Measurements from ENCODE around the gene NRXN3.

The NRXN3 gene

DNA sequence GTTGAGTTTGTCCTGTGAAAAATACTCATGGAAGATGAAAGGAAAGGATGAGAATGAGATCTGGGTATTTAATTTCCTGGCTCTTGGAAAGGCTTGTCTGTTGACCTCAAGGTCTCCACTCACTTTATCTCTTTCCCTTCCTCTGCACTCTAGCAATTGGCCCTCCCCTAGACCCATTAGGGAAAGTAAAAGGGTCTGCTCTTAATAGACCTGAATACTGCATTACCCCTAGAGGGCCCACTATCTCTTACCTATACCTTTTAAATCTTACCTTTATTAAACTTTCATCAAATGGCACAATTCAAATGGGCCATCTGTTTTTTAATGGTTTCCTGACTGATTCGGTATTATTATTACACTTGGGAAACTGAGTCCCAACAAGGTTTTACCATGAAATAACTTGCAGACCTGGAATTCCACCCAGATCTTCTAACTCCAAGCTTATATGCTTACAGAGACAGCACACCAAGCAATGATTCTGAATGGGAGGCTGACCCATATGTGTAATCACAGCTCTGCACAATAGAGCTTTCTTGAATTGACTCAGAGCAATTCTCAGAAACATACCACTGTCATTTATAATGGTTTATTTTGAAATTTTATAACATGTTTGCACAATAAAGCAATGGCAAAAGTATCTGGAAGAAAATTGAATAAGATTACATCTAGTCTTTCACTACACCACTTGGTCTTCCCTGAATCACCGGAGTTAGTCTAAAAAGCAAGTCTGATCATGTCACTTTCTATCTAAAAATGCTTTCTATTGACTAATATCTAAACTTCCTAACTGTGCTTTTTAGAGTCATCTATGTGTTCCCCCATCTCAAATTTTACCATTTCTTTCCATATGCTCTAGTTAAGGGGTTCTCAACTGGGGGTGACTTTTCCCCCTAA, 618.5 kb downstream of the NRXN3 start:
- no peak for DNase-seq (ENCODE audit: low read depth in 1 of 2, low spot score in 1 of 2)
- in situ Hi-C loops (cut with HindIII; ENCODE audit: low pct_unique_long_range_greater_than_20kb, low sequenced_read_pairs) = no loop called here
- no peak for TF ChIP-seq JUND (IDR thresholded peaks at IDR 0.05; ENCODE audit: low read depth)

DNA sequence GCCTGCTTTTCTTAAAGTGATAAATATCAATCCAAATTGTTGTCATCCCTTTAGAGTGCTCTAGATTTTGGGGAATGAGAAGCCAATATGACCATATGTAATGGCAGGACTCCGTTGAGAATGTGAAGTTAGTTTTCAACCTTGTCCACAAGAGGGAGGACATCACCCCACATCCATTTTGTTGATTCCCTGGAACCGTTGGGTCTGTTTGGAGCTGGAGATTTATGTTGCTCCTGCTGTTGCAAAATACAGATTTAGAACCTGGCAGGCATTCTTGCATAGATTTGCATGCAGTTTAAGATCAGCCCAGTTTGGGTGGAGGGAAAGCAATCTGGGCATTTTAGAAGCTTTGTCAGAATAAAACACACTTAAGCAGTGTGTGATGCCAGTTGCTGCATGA, 620.1 kb downstream of the NRXN3 start:
- no peak for TF ChIP-seq JUND (IDR thresholded peaks at IDR 0.05; ENCODE audit: low read depth)
- DNase-seq (ENCODE audit: low read depth in 1 of 2, low spot score in 1 of 2) = no peak
- in situ Hi-C loops (cut with HindIII; ENCODE audit: low pct_unique_long_range_greater_than_20kb, low sequenced_read_pairs) = no loop called here

DNA sequence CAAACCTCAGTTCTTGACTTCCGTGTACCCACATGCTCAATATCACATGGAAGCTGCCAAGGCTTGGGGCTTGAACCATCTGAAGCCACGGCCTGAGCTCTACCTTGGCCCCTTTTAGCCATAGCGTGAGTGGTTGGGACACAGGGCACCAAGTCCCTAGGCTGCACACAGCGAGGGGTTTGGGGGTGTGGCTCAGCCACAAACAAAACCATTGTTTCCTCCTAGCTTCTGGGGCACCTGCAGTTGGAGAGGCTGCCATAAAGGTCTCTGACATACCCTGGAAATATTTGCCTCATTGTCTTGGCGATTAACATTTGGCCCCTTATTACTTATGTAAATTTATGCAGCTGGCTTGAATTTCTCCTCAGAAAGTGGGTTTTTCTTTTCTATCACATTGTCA, 628.6 kb downstream of the NRXN3 start:
- no peak for DNase-seq (ENCODE audit: low read depth in 1 of 2, low spot score in 1 of 2)
- in situ Hi-C loops (cut with HindIII; ENCODE audit: low pct_unique_long_range_greater_than_20kb, low sequenced_read_pairs) = no loop called here
- TF ChIP-seq JUND (IDR thresholded peaks at IDR 0.05; ENCODE audit: low read depth) = no peak

DNA sequence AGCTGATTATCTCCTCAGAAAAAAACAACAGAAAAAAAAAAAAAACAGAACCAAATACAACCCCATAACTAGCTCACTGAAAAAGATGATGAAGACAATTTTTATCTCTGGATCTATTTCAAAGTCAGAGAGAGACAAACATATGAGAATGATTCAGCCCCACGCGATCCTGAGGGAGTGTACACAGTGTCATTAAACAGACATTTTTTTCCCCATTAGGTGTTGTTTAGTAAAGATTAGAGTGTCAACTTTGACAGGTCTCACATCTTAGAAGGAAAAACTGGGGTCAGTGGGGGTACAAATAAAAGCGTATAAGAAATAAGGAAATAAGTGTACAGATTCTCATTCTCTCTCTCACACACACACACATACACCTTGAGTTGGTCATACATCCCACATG, 635.4 kb downstream of the NRXN3 start:
- no peak for DNase-seq (ENCODE audit: low read depth in 1 of 2, low spot score in 1 of 2)
- in situ Hi-C loops (cut with HindIII; ENCODE audit: low pct_unique_long_range_greater_than_20kb, low sequenced_read_pairs) = no loop called here
- TF ChIP-seq JUND (IDR thresholded peaks at IDR 0.05; ENCODE audit: low read depth) = no peak

DNA sequence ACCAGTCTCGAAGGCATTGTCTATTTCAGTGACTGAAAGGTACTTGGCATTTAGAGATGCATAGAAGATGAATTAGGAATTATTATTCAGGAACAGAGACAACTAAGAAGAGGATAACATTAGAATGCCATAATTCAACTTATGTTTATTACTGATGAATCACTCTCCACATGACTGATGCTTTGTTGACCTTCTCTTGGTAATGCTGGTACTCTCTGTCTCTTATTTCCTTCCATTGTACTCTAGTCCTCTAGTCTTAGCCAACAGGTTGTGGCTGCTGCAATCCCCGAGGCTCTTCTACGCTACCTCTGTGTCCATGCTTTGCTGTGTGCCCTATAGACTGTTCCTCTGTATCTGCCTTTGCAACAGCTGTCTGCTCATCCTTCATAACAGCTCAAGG, 652.9 kb downstream of the NRXN3 start:
- in situ Hi-C loops (cut with HindIII; ENCODE audit: low pct_unique_long_range_greater_than_20kb, low sequenced_read_pairs) = no loop called here
- no peak for DNase-seq (ENCODE audit: low read depth in 1 of 2, low spot score in 1 of 2)
- TF ChIP-seq JUND (IDR thresholded peaks at IDR 0.05; ENCODE audit: low read depth) = no peak

DNA sequence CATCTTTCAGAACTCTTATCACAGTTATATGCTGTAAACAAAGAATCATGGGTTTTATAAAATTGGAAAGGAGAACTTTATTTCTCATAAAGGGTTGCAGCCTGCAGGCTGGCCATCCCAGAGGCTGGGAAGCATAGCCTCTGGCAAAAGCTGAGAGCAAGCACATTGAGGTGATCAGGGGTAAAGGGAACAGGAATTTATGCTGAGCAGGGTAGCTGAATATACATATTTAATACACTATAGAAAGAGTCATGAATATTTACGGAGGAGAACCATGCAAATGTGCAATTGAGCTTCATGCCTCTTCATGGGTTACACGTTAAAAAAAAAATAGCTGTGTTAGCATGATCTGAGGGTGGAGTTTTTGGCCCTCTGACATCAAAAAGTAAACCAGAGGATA, 653.3 kb downstream of the NRXN3 start:
- DNase-seq (ENCODE audit: low read depth in 1 of 2, low spot score in 1 of 2) = no peak
- no peak for TF ChIP-seq JUND (IDR thresholded peaks at IDR 0.05; ENCODE audit: low read depth)
- in situ Hi-C loops (cut with HindIII; ENCODE audit: low pct_unique_long_range_greater_than_20kb, low sequenced_read_pairs) = no loop called here

DNA sequence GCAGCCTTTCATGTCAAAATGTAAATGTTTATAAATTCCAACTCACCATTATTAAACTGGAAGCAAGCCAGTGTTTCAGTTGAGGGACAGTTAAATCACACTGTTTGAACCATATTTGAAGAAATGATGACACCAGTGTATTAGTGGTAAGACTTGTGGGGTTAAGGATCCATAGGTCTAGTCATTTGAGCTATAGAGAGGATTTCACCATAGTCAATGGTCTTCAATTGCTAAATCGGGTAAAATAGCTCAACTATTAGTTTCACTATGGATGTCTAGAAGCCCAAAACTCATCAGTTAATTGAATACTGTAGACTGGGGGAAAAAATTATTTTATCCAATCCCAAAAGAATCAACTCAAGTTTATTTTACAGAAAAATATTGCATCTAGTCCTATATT, 659.1 kb downstream of the NRXN3 start:
- no peak for TF ChIP-seq JUND (IDR thresholded peaks at IDR 0.05; ENCODE audit: low read depth)
- no peak for DNase-seq (ENCODE audit: low read depth in 1 of 2, low spot score in 1 of 2)
- in situ Hi-C loops (cut with HindIII; ENCODE audit: low pct_unique_long_range_greater_than_20kb, low sequenced_read_pairs) = no loop called here

DNA sequence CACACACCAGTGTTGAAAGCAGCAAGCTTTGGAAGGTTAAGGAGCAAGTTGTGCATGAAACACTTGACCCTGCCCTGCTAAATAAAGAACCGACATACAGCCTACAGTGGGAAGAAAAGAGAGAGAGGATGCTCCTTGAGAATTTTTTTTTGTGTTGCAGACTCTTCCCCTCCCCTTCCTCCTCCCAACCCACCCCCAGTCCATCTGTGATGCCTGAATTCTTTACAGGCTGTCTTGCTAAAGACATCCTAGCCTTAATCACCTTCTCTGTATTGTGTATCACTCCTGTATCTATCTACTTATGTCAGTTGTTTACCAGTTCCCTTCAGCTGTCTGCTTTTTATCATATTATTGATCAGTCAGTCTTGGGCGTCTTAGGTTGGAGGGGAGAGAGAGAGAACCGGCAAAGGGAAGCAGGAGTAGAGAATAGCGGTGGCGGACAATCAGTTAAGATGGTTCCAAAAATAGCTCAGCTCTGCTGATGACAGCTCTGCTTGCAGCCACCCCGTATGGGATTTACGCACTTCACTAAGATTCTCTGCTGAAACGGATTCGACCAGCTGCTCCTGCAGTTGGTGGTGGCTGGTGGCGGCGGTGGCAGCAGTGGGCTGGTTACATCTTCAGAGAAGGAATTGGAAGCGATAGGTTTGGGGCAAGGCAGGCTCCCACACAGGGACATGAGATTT, 664.7 kb downstream of the NRXN3 start:
- no peak for DNase-seq (ENCODE audit: low read depth in 1 of 2, low spot score in 1 of 2)
- in situ Hi-C loops (cut with HindIII; ENCODE audit: low pct_unique_long_range_greater_than_20kb, low sequenced_read_pairs) = no loop called here
- TF ChIP-seq JUND (IDR thresholded peaks at IDR 0.05; ENCODE audit: low read depth) = no peak

DNA sequence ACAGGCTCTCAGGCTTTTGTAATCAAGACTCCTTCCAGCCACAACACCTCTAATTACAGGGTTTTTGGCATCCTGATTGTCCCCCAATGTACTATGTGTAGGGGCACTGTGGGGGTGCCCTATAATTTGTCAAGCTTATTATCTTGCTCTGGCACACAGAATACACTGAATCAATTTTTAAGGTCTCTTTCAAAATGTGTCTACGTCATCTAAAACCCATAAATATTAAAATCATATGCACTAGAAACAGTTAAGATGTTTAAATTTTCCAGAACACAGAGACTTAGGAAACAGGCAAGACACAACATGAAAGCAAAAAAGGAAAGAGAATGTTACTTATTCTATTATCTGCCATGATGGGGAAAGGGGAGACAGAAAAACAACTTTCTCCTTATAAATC, 665.7 kb downstream of the NRXN3 start:
- no peak for DNase-seq (ENCODE audit: low read depth in 1 of 2, low spot score in 1 of 2)
- TF ChIP-seq JUND (IDR thresholded peaks at IDR 0.05; ENCODE audit: low read depth) = no peak
- in situ Hi-C loops (cut with HindIII; ENCODE audit: low pct_unique_long_range_greater_than_20kb, low sequenced_read_pairs) = no loop called here

DNA sequence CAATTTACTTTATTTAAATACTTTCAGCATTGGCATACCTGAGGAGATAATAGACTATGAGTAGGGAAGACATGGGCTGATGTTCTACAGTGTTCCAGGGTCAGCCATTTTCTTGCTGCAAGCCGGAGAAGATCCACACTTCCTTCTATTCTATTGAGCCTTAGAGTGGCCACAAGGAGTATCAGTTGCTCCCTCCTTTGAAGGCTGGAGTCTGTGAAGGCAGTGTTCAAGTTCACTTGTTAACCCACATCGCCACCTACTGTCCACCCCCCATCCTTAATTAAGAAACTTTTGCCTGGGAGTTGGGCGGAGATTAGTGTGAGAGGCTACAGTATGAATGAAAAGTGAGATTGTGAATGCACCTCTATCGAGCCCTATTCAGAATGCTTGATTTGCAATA, 666.6 kb downstream of the NRXN3 start:
- in situ Hi-C loops (cut with HindIII; ENCODE audit: low pct_unique_long_range_greater_than_20kb, low sequenced_read_pairs) = no loop called here
- DNase-seq (ENCODE audit: low read depth in 1 of 2, low spot score in 1 of 2) = peak; percentile 47 to 78
- no peak for TF ChIP-seq JUND (IDR thresholded peaks at IDR 0.05; ENCODE audit: low read depth)

DNA sequence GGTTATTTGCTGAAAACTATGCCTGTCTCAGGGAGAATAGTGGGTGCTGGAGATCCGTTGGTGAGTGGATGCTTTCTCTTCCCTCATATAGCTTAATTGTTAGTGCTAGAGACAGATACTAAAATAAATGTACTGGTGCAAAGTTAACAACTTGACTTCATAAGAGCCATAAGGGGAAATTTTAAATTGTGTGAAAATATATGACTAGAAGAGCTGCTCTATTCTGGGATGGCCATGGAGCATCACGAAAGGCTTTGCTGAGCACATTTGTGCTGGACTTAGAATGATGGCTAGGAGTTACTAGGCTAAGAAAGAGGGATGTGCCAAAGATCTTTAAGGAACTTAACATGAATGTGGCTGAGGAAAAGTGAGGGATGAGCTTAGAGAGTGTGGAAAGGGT, 668.8 kb downstream of the NRXN3 start:
- no peak for DNase-seq (ENCODE audit: low read depth in 1 of 2, low spot score in 1 of 2)
- no peak for TF ChIP-seq JUND (IDR thresholded peaks at IDR 0.05; ENCODE audit: low read depth)
- in situ Hi-C loops (cut with HindIII; ENCODE audit: low pct_unique_long_range_greater_than_20kb, low sequenced_read_pairs) = no loop called here

DNA sequence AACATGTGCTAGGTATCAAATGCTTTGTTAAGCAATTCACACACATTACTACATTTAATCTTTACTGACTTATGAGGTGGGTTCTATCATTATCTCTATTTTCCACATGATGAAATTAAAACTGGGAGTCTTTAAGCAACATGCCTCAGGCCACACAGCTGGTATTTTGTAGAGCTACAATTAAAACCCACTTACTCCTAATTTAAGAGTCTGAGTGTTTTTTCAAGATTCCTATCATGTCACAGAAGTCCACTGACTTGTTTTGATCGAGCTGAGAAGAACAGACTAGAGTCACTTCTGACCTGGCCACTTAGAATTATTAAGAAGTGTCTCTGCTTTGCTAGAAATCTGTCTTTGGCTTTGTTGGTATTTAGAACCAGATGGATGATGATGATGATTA, 670.7 kb downstream of the NRXN3 start:
- in situ Hi-C loops (cut with HindIII; ENCODE audit: low pct_unique_long_range_greater_than_20kb, low sequenced_read_pairs) = no loop called here
- no peak for DNase-seq (ENCODE audit: low read depth in 1 of 2, low spot score in 1 of 2)
- TF ChIP-seq JUND (IDR thresholded peaks at IDR 0.05; ENCODE audit: low read depth) = no peak

DNA sequence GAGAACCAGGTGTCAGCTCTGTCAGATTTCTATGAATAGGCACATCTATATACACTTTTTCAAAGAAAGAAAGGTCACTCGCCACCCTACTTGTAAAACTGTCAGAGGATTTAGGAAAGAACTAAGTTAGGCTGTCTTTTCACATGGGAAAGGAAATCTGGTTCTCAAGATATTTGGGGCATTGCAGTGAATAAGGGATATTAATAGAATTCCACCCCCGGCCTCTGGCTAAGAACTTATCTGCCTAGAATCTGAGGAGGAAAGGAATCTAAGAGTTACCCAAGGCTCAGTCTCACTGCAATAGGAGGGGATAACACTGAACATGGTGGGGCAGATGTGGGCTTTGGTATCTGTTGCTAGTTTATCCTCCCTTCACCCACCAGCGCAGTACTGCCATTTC, 677.6 kb downstream of the NRXN3 start:
- no peak for TF ChIP-seq JUND (IDR thresholded peaks at IDR 0.05; ENCODE audit: low read depth)
- no peak for DNase-seq (ENCODE audit: low read depth in 1 of 2, low spot score in 1 of 2)
- in situ Hi-C loops (cut with HindIII; ENCODE audit: low pct_unique_long_range_greater_than_20kb, low sequenced_read_pairs) = no loop called here

All from T47D (cell line).